HEK293T (cell line): ENCODE data around the gene ANK3.
"Not testable (repeated sequence)": the region's sequence is repeated elsewhere in the genome, so short reads cannot be mapped to it uniquely, and the experiment has no call there.

ENCODE experiments used
- CTCF ChIA-PET: fragments of 350-600 bp; formaldehyde crosslinking; extraction: SDS; loops from one replicate; lab custom pipeline; 2021; ENCODE audit warnings: antibody characterized with exemption, inconsistent platforms; lab: Yijun Ruan, JAX
- POLR2A ChIA-PET: fragments of 350-600 bp; formaldehyde crosslinking; extraction: SDS; loops from one replicate; lab custom pipeline; 2020; ENCODE audit warnings: antibody characterized with exemption, inconsistent platforms; lab: Yijun Ruan, JAX
- DNase-seq: peaks from one replicate; pipeline ENCODE4 v3.0.0; 2012; ENCODE audit warnings: mixed read lengths; ENCODE audit errors: extremely low spot score
- ARNT ChIP-seq: fragments of 450-650 bp; IDR thresholded peaks from 2 replicates; pipeline ENCODE4 v1.6.1; 2017; ENCODE audit warnings: mild to moderate bottlenecking
- BHLHE40 ChIP-seq: fragments of 450-650 bp; IDR thresholded peaks from 2 replicates; pipeline ENCODE4 v1.6.1; 2016; ENCODE audit warnings: mild to moderate bottlenecking, moderate library complexity, borderline replicate concordance
- CTBP1 ChIP-seq: fragments of 450-650 bp; IDR thresholded peaks from 2 replicates; pipeline ENCODE4 v1.6.1; 2016; ENCODE audit warnings: borderline replicate concordance
- ELF4 ChIP-seq: fragments of 450-650 bp; IDR thresholded peaks from 2 replicates; pipeline ENCODE4 v1.6.1; 2017; ENCODE audit warnings: antibody characterized with exemption
- FOXA1 ChIP-seq: fragments of 450-650 bp; IDR thresholded peaks from 2 replicates; pipeline ENCODE4 v1.6.1; 2016; ENCODE audit warnings: mild to moderate bottlenecking
- FOXK2 ChIP-seq: fragments of 450-650 bp; IDR thresholded peaks from 2 replicates; pipeline ENCODE4 v1.6.1; 2016; ENCODE audit warnings: mild to moderate bottlenecking
- FOXM1 ChIP-seq: fragments of 450-650 bp; IDR thresholded peaks from 2 replicates; pipeline ENCODE4 v1.6.1; 2017; ENCODE audit warnings: mild to moderate bottlenecking, borderline replicate concordance
- HDGF ChIP-seq: fragments of 450-650 bp; IDR thresholded peaks from 2 replicates; pipeline ENCODE4 v1.6.1; 2017; ENCODE audit warnings: antibody characterized with exemption, borderline replicate concordance
- L3MBTL2 ChIP-seq: fragments of 450-650 bp; conservative IDR thresholded peaks from 2 replicates; pipeline ENCODE4 v1.6.1; 2016; ENCODE audit warnings: mild to moderate bottlenecking
- LEF1 ChIP-seq: fragments of 450-650 bp; IDR thresholded peaks from 2 replicates; pipeline ENCODE4 v1.6.1; 2017; ENCODE audit warnings: mild to moderate bottlenecking, borderline replicate concordance
- NFRKB ChIP-seq: fragments of 450-650 bp; IDR thresholded peaks from 2 replicates; pipeline ENCODE4 v1.6.1; 2016; ENCODE audit warnings: mild to moderate bottlenecking, moderate library complexity
- SP1 ChIP-seq: fragments of 450-650 bp; IDR thresholded peaks from 2 replicates; pipeline ENCODE4 v1.6.1; 2017
- SUZ12 ChIP-seq: fragments of 450-650 bp; IDR thresholded peaks from 2 replicates; pipeline ENCODE4 v1.6.1; 2016; ENCODE audit warnings: mild to moderate bottlenecking
- TARDBP ChIP-seq: fragments of 450-650 bp; IDR thresholded peaks from 2 replicates; pipeline ENCODE4 v1.6.1; 2016
- ZNF384 ChIP-seq: fragments of 450-650 bp; IDR thresholded peaks from 2 replicates; pipeline ENCODE4 v1.6.1; 2016
- TF ChIP-seq, protein P1 (sequence below): fragments of 450-650 bp; IDR thresholded peaks from 2 replicates; pipeline ENCODE4 v1.6.1; 2016

ANK3 gene

DNA sequence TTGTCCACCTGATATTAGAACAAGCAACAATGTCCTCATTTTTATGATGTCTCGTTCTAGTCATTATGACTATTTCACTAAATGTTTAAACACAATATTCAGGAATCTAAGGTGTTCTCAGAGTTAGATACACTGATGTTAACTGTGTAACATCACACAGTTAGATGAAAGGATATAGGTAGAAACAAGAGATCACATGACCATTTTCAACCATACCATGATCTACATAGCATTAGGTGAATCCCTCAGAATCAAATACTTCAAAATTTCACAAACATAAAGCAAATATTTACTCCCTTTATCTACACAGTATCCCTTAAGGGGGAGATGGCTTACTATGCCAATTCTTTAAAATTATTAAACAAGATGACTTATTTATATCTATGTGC, 90.3 kb downstream of the ANK3 start:
- ChIA-PET POLR2A (no interaction called here), CTCF (interaction anchor here (0.6 kb wide), 1 partner anchor 139 kb away, joined by 3 read pairs; no protein-coding TSS in a partner anchor)
- TF ChIP-seq ZNF384 (no peak), SUZ12 (no peak), SP1 (no peak), FOXK2 (no peak), TARDBP (no peak), FOXA1 (no peak), FOXM1 (no peak), ARNT (no peak), HDGF (no peak), ELF4 (no peak), NFRKB (no peak), CTBP1 (no peak), LEF1 (no peak), L3MBTL2 (no peak)
- TF ChIP-seq, protein P1, sequence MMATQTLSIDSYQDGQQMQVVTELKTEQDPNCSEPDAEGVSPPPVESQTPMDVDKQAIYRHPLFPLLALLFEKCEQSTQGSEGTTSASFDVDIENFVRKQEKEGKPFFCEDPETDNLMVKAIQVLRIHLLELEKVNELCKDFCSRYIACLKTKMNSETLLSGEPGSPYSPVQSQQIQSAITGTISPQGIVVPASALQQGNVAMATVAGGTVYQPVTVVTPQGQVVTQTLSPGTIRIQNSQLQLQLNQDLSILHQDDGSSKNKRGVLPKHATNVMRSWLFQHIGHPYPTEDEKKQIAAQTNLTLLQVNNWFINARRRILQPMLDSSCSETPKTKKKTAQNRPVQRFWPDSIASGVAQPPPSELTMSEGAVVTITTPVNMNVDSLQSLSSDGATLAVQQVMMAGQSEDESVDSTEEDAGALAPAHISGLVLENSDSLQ = no peak
- DNase-seq = no peak

DNA sequence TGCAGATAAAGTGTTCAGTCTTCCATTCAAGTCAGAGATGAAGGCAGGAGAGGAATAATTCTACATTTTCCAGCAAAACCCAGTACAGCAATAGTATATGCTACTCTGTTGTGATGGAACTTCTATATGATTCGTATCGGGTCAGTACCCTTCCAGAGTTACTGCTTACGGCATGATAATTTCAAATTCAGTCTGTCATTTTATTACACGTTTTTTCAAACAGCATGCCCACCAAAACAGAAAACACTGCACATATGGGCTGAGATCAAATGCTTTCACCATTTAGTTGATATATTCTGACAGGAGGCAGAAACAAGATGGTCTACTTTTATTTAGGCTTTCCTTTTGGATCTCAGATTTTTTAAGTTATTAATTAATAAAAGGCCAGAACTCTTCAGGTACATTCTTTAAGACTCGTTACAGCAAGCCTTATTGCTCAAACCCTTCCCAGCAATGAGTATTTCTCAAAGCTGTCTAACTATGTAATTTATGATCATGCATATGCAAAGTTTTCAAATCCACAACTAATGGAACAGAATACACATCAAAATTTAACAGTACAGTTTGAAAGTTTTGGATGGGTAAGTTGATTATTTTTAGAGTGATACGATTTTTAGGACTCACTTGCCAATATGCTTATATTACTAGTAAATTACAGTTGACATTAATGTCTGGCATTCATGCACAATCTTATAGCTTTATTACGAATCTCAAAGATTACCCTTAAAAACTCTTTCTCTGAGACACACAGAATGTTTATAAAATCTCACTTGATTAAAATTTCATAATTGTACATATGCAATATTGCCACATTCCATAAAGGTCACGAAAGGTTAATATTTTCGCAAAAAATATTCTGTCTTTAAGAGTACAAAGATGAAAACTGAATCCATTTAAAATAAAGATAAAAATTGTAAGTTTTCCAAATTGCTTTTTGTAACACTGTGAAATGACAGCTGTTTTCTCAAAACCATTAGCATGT, 91.0 kb downstream of the ANK3 start:
- TF ChIP-seq SUZ12 (no peak), HDGF (no peak), TARDBP (no peak), ARNT (no peak), NFRKB (no peak), FOXK2 (no peak), ELF4 (no peak)
- POLR2A ChIA-PET = no interaction called here
- CTCF ChIA-PET = interaction anchor here (0.6 kb wide), 1 partner anchor 139 kb away, joined by 3 read pairs; no protein-coding TSS in a partner anchor
- no peak for DNase-seq

- CTCF ChIA-PET = no interaction called here
- POLR2A ChIA-PET = no interaction called here
- TF ChIP-seq ZNF384 (no peak), ARNT (no peak), FOXA1 (no peak)
- TF ChIP-seq, protein P1 = no peak
These were observed 93.6 kb downstream of the ANK3 start for GRCh38 chr10:60296073-60296472.

GRCh38 chr10:60295028-60295937, 94.4 kb downstream of the ANK3 start:
- CTCF ChIA-PET = no interaction called here
- TF ChIP-seq BHLHE40 (no peak), FOXA1 (no peak), FOXM1 (no peak), LEF1 (no peak), L3MBTL2 (no peak), SUZ12 (no peak)

More at GRCh38 chr10:60296073-60296472, 93.6 kb downstream of the ANK3 start:
- DNase-seq = no peak

GRCh38 chr10:60293581-60294175, 96.0 kb downstream of the ANK3 start:
- ChIA-PET CTCF (no interaction called here), POLR2A (no interaction called here)
- no peak for DNase-seq
- no peak for TF ChIP-seq FOXA1
- TF ChIP-seq FOXK2 = no peak
- TF ChIP-seq CTBP1 = no peak
- no peak for TF ChIP-seq NFRKB
- no peak for TF ChIP-seq ELF4
- no peak for TF ChIP-seq LEF1
- TF ChIP-seq HDGF = no peak
- TF ChIP-seq, protein P1 = no peak
- TF ChIP-seq ARNT = no peak
- TF ChIP-seq FOXM1 = no peak
- no peak for TF ChIP-seq SUZ12
- TF ChIP-seq BHLHE40 = no peak
- TF ChIP-seq SP1 = no peak
- no peak for TF ChIP-seq ZNF384
- no peak for TF ChIP-seq L3MBTL2

More at GRCh38 chr10:60295028-60295937, 94.4 kb downstream of the ANK3 start:
- POLR2A ChIA-PET = no interaction called here
- no peak for DNase-seq

GRCh38 chr10:60292998-60293397, 96.7 kb downstream of the ANK3 start:
- POLR2A ChIA-PET = no interaction called here
- TF ChIP-seq ARNT = no peak
- no peak for TF ChIP-seq FOXM1
- no peak for DNase-seq
- CTCF ChIA-PET = no interaction called here

- POLR2A ChIA-PET, DNase-seq: not testable (repeated sequence)
- CTCF ChIA-PET = interaction anchor here (0.6 kb wide), 1 partner anchor 29 kb away, joined by 3 read pairs; no protein-coding TSS in a partner anchor
These were observed 97.1 kb downstream of the ANK3 start for GRCh38 chr10:60292536-60292935.
